Lung (tissue), 12 donors: ENCODE results near the gene KLHDC10. TPM values are rescaled to one million over a fixed set of nuclear protein-coding genes. Genes with fewer than 3 reads are reported as not detected.
A peak's percentile ranks its signal among the peaks of the same experiment; 100 is the strongest.
"Not testable (repeated sequence)": the region's sequence is repeated elsewhere in the genome, so short reads cannot be mapped to it uniquely, and the experiment has no call there.

Experiments used
- ATAC-seq: fragments of 200-7000 bp; cut with Tn5 transposase; one replicate; pipeline ENCODE4 v1.9.1; 2020; ENCODE audit warnings: moderate number of reproducible peaks; ENCODE audit not compliant: insufficient read depth, low FRiP score
- DNase-seq, 3 donors: peaks; one replicate each; pipeline ENCODE4 v3.0.0-alpha.2; 2013 to 2017
- H3K27ac ChIP-seq, 2 donors: one replicate each; pipeline ENCODE4 v1.5.1; 2013; ENCODE audit warnings: mild to moderate bottlenecking in 2 of 2, moderate library complexity in 2 of 2, control low read depth in 1 of 2, inconsistent platforms in 1 of 2, low read depth in 1 of 2, low read length in 1 of 2
- H3K27me3 ChIP-seq, 3 donors: one replicate each; pipeline ENCODE4 v1.5.1; 2013; ENCODE audit warnings: low read length in 2 of 3; ENCODE audit not compliant: control insufficient read depth in 3 of 3, insufficient read depth in 3 of 3
- H3K36me3 ChIP-seq, 4 donors: one replicate each; pipeline ENCODE4 v1.5.1; 2013; ENCODE audit warnings: low read length in 4 of 4, mild to moderate bottlenecking in 1 of 4, moderate library complexity in 1 of 4; ENCODE audit not compliant: control insufficient read depth in 4 of 4, insufficient read depth in 4 of 4
- H3K4me1 ChIP-seq, 5 donors: one replicate each; pipeline ENCODE4 v1.5.1; 2013; ENCODE audit warnings: low read length in 5 of 5, mild to moderate bottlenecking in 2 of 5, moderate library complexity in 1 of 5; ENCODE audit not compliant: control insufficient read depth in 5 of 5, insufficient read depth in 5 of 5
- H3K4me3 ChIP-seq: one replicate; pipeline ENCODE4 v1.5.1; 2013; ENCODE audit warnings: mild to moderate bottlenecking, control low read depth, moderate library complexity
- H3K9ac ChIP-seq, 2 donors: one replicate each; pipeline ENCODE4 v1.5.1; 2013; ENCODE audit warnings: low read length in 2 of 2, control low read depth in 1 of 2; ENCODE audit not compliant: insufficient read depth in 1 of 2
- H3K9me3 ChIP-seq, 4 donors: one replicate each; pipeline ENCODE4 v1.5.1; 2013; ENCODE audit warnings: low read length in 3 of 4, mild to moderate bottlenecking in 1 of 4, moderate library complexity in 1 of 4; ENCODE audit not compliant: control insufficient read depth in 4 of 4, insufficient read depth in 3 of 4
- WGBS, 2 donors: extraction: QIAGEN DNeasy Blood & Tissue Kit; methylation state at CpG; one replicate each; pipeline ENCODE4 v1.1.7; 2013; 5-methylcytosine and 5-hydroxymethylcytosine counted together
- polyA plus RNA-seq, 2 donors: library from polyadenylated mRNA; stranded (reverse); fragments of 200-250 nt; gene quantifications; one replicate each; pipeline ENCODE4 v1.2.1, GENCODE V29; 2013
- total RNA-seq, 2 donors: library from RNA; depleted of rRNA in 1 of 2; stranded (reverse); fragments of >200 nt in 1 of 2; gene quantifications; one replicate each; pipeline ENCODE4 v1.2.1, GENCODE V29; 2014 to 2021
- TF ChIP-seq, protein P1 (sequence below): IDR thresholded peaks from 2 replicates; pipeline ENCODE4 v1.5.1; 2012; ENCODE audit warnings: mild to moderate bottlenecking; ENCODE audit errors: control extremely low read depth, extremely low read depth
- donor health status: control.
- donor health status: control.
- donor health status: Bipolar disorder and iron deficiency.
- donor health status: healthy.
- donor health status: DM: yes; HTN: yes; CAD: no.

KLHDC10 gene
- total and polyA plus RNA-seq, 4 donors, result 10.4 to 56.9 (median 25.1) TPM

DNA sequence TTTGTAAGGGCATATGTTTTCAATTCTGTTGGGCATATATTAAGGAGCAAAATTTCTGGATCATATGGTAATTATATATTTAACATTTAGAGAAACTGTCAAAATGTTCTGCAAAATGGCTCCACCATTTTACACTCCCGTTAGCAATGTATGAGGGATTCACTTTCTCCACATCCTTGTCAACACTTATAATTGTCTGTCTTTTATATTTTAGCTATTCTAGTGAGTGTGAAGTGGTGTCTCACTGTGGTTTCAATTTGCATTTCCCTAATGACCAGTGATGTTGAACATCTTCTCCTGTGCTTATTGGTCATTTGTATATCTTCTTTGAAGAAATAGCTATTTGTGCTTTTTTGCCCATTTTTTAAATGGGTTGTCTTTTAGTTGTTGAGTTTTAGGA, 8.1 kb upstream of the KLHDC10 start:
- Histone ChIP-seq H3K4me3 (no peak overlapping the region), H3K36me3 (no peaks in the 10 kb centered on the region), H3K9me3 (no peaks in the 10 kb centered on the region), H3K27me3 (no peaks in the 10 kb centered on the region), H3K27ac (no peak overlapping the region), H3K4me1 (peaks cover 0 to 6% (median 0%) of the 10 kb centered on the region in 5 donors), H3K9ac (no peak overlapping the region)
- WGBS, 2 donors, result 98% methylated on average over 1 of the region's 1 CpG
- no peak for DNase-seq
- TF ChIP-seq, protein P1, sequence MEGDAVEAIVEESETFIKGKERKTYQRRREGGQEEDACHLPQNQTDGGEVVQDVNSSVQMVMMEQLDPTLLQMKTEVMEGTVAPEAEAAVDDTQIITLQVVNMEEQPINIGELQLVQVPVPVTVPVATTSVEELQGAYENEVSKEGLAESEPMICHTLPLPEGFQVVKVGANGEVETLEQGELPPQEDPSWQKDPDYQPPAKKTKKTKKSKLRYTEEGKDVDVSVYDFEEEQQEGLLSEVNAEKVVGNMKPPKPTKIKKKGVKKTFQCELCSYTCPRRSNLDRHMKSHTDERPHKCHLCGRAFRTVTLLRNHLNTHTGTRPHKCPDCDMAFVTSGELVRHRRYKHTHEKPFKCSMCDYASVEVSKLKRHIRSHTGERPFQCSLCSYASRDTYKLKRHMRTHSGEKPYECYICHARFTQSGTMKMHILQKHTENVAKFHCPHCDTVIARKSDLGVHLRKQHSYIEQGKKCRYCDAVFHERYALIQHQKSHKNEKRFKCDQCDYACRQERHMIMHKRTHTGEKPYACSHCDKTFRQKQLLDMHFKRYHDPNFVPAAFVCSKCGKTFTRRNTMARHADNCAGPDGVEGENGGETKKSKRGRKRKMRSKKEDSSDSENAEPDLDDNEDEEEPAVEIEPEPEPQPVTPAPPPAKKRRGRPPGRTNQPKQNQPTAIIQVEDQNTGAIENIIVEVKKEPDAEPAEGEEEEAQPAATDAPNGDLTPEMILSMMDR, result no peak
- no peak for ATAC-seq

DNA sequence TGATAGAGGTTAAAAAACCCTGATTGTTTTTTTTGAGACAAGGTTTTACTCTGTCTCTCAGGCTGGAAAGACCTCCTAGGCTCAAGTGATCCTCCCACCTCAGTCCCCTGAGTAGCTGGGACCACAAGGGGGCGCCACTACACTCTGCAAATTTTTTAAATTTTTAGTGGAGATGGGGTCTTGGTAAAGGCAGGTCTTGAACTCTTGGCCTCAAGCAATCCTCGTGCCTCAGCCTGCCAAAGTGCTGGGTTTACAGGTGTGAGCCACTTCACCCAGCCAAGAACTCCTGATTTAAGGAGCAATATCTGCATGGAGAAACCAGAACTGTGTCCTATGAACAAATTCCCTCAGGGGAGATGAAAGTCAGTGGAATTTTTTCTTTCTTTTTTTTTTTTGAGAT, 7.3 kb upstream of the KLHDC10 start:
- no peak overlapping the region for H3K9ac ChIP-seq
- no peaks in the 10 kb centered on the region for H3K9me3 ChIP-seq
- no peaks in the 10 kb centered on the region for H3K27me3 ChIP-seq
- H3K4me3 ChIP-seq, result no peak overlapping the region
- TF ChIP-seq, protein P1, result peak; percentile 26
- H3K27ac ChIP-seq, result no peak overlapping the region
- H3K4me1 ChIP-seq, result peaks cover 0 to 6% (median 0%) of the 10 kb centered on the region in 5 donors
- DNase-seq (peak; percentile 29 to 44 (median 43)), ATAC-seq (peak; percentile 69)
- WGBS, 2 donors, result 7 to 11% methylated on average over 2 of the region's 2 CpGs
- no peaks in the 10 kb centered on the region for H3K36me3 ChIP-seq

DNA sequence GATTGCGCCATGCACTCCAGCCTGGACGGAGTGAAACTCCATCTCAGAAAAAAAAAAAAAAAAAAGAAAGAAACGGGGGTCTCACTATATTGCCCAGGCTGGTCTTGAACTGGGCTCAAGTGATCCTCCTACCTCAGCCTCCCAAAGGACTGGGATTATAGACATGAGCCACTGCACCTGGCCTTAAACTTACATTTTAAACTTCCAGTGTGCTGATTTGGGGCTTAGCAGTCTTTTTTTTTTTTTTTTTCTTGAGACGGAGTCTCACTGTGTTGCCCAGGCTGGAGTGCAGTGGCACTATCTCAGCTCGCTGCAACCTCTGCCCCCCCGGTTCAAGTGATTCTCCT, 5.8 kb upstream of the KLHDC10 start:
- H3K4me3 ChIP-seq, H3K27ac ChIP-seq, ATAC-seq, H3K9ac ChIP-seq, DNase-seq, H3K27me3 ChIP-seq, H3K9me3 ChIP-seq, H3K36me3 ChIP-seq: not testable (repeated sequence)
- WGBS, 2 donors, result 75 to 82% methylated on average over 6 of the region's 6 CpGs
- peaks cover 0 to 10% (median 0%) of the 10 kb centered on the region in 5 donors for H3K4me1 ChIP-seq

DNA sequence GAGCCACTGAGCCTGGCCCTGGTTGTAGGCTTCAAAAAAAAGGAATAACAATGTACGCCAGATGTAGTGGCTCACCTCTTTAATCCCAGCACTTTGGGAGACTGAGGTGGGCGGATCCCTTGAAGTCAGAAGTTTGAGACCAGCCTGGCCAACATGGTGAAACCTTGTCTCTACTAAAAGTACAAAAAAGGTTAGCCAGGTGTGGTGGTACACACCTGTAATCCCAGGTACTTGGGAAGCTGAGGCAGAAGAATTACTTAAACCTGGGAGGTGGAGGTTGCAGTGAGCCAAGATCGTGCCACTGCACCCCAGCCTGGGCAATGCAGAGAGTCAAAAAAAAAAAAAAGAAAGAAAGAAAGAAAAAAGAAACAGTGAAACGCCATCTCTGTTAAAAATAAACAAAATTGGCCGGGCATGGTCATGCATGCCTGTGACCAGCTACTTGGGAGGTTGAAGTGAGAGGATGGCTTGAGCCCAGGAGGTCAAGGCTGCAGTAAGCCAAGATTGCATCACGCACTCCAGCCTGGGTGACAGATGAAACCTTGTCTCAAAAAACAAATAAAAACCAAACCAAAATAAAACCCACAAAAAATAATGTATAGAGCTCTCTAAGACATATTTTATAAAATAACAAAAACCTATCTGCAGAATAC, 4.7 kb upstream of the KLHDC10 start:
- DNase-seq (peak; percentile 26 to 64 (median 49)), ATAC-seq (no peak)
- 65 to 82% methylated on average over 6 of the region's 6 CpGs for WGBS, 2 donors
- no peak overlapping the region for H3K4me3 ChIP-seq
- H3K9me3 ChIP-seq, result no peaks in the 10 kb centered on the region
- peaks cover 0 to 15% (median 0%) of the 10 kb centered on the region in 5 donors for H3K4me1 ChIP-seq
- no peak overlapping the region for H3K9ac ChIP-seq
- TF ChIP-seq, protein P1, result no peak
- no peaks in the 10 kb centered on the region for H3K36me3 ChIP-seq
- no peaks in the 10 kb centered on the region for H3K27me3 ChIP-seq
- H3K27ac ChIP-seq, result no peak overlapping the region
